Measurements from ENCODE around the gene KCNA5. TPM values are rescaled to one million over a fixed set of nuclear protein-coding genes. Genes with fewer than 3 reads are reported as not detected.
A peak's percentile ranks its signal among the peaks of the same experiment; 100 is the strongest.

KCNA5 gene
- total and polyA plus RNA-seq, 11 donors: 0.84 to 4.4 (median 2.3) TPM

- no peak overlapping the region for H3K4me3 ChIP-seq
- H3K4me1 ChIP-seq: peaks cover 0 to 2% (median 0%) of the 10 kb centered on the region in 12 donors
- intact Hi-C loops (cut with DNase I): no loop called here
- TF ChIP-seq POLR2A (IDR thresholded peaks at IDR 0.05): no peak
- TF ChIP-seq, protein P1, sequence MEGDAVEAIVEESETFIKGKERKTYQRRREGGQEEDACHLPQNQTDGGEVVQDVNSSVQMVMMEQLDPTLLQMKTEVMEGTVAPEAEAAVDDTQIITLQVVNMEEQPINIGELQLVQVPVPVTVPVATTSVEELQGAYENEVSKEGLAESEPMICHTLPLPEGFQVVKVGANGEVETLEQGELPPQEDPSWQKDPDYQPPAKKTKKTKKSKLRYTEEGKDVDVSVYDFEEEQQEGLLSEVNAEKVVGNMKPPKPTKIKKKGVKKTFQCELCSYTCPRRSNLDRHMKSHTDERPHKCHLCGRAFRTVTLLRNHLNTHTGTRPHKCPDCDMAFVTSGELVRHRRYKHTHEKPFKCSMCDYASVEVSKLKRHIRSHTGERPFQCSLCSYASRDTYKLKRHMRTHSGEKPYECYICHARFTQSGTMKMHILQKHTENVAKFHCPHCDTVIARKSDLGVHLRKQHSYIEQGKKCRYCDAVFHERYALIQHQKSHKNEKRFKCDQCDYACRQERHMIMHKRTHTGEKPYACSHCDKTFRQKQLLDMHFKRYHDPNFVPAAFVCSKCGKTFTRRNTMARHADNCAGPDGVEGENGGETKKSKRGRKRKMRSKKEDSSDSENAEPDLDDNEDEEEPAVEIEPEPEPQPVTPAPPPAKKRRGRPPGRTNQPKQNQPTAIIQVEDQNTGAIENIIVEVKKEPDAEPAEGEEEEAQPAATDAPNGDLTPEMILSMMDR (IDR thresholded peaks at IDR 0.05): no peak
- WGBS, 4 donors: 89 to 94% (median 92%) methylated on average over 4 of the region's 4 CpGs
- DNase-seq: no peak
- no peaks in the 10 kb centered on the region for H3K36me3 ChIP-seq
- no peaks in the 10 kb centered on the region for H3K27me3 ChIP-seq
- H3K9me3 ChIP-seq: no peaks in the 10 kb centered on the region
- no peak for ATAC-seq
- H3K27ac ChIP-seq: no peak overlapping the region
These were observed 27.8 kb downstream of the KCNA5 start for GRCh38 chr12:5071496-5071895.

DNA sequence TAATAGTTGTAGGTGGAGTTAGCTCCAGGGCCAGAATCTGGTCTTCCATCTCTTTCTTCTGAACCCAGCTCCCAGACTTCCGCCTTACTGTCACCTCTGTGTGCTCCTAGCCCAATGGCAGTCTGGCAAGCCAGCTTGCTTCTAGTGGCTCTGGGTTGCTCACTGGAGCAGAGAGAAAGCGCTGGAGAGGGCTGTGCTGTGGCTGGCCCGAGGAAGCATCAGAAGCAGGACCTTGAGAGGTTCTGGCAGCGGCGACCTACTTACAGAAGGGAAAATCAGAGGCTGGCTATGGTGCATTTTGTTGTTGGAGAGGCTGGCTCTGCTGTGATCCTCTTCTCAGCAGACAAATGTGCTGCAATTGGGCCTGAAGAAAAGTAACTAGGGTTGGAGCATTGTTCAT lies 28.6 kb downstream of the KCNA5 start:
- ATAC-seq (no peak), DNase-seq (no peak)
- Histone ChIP-seq H3K4me1 (peaks cover 0 to 10% (median 4%) of the 10 kb centered on the region in 12 donors), H3K4me3 (no peak overlapping the region), H3K27ac (no peak overlapping the region), H3K9me3 (no peaks in the 10 kb centered on the region), H3K27me3 (no peaks in the 10 kb centered on the region), H3K36me3 (no peaks in the 10 kb centered on the region)
- TF ChIP-seq POLR2A (IDR thresholded peaks at IDR 0.05): no peak
- TF ChIP-seq, protein P1 (IDR thresholded peaks at IDR 0.05): no peak
- WGBS, 4 donors: 79 to 92% (median 90%) methylated on average over 5 of the region's 5 CpGs
- intact Hi-C loops (cut with DNase I): no loop called here

- H3K4me1 ChIP-seq: peaks cover 0 to 17% (median 12%) of the 10 kb centered on the region in 12 donors
- H3K27ac ChIP-seq: no peak overlapping the region
- DNase-seq: no peak
- TF ChIP-seq POLR2A (IDR thresholded peaks at IDR 0.05): no peak
- TF ChIP-seq, protein P1 (IDR thresholded peaks at IDR 0.05): no peak
- intact Hi-C loops (cut with DNase I): no loop called here
- WGBS, 4 donors: 87 to 95% (median 91%) methylated on average over 5 of the region's 5 CpGs
- no peaks in the 10 kb centered on the region for H3K27me3 ChIP-seq
- no peaks in the 10 kb centered on the region for H3K9me3 ChIP-seq
- ATAC-seq: no peak
- no peaks in the 10 kb centered on the region for H3K36me3 ChIP-seq
- no peak overlapping the region for H3K4me3 ChIP-seq
These were observed 29.4 kb downstream of the KCNA5 start for GRCh38 chr12:5073054-5073453.

GRCh38 chr12:5073853-5074252 lies 30.2 kb downstream of the KCNA5 start:
- no peak overlapping the region for H3K4me3 ChIP-seq
- WGBS, 4 donors: 56 to 80% (median 62%) methylated on average over 1 of the region's 1 CpG
- H3K27ac ChIP-seq: no peak overlapping the region
- no peaks in the 10 kb centered on the region for H3K27me3 ChIP-seq
- no peak for TF ChIP-seq POLR2A (IDR thresholded peaks at IDR 0.05)
- TF ChIP-seq, protein P1 (IDR thresholded peaks at IDR 0.05): peak in 2 of 12 donors; percentile 4 to 11
- intact Hi-C loops (cut with DNase I): no loop called here
- ATAC-seq (no peak), DNase-seq (no peak)
- H3K9me3 ChIP-seq: no peaks in the 10 kb centered on the region
- H3K36me3 ChIP-seq: no peaks in the 10 kb centered on the region
- H3K4me1 ChIP-seq: peaks cover 0 to 25% (median 19%) of the 10 kb centered on the region in 12 donors

Data from heart left ventricle (tissue), 16 donors.